GM11168 (cell line): ENCODE measurements around the gene VWA1.
"Not testable (repeated sequence)": the region's sequence is repeated elsewhere in the genome, so short reads cannot be mapped to it uniquely, and the experiment has no call there.

Source experiments
- in situ Hi-C: fragments of 300-500 bp; cut with MboI; formaldehyde crosslinking; loops from one replicate; pipeline ENCODE4 v1.12.0; 2022; ENCODE audit warnings: low sequenced_read_pairs; ENCODE audit not compliant: unreplicated experiment

The VWA1 gene

GRCh38 chr1:1476011-1476410 lies 40.5 kb downstream of the VWA1 start:
- in situ Hi-C loops, result loop anchor here (5.0 kb wide), 1 partner anchor 41 kb away; no protein-coding TSS in a partner anchor

GRCh38 chr1:1477206-1477605 lies 41.7 kb downstream of the VWA1 start:
- in situ Hi-C loops, result loop anchor here (5.0 kb wide), 1 partner anchor 40 kb away; no protein-coding TSS in a partner anchor

- in situ Hi-C loops, result loop anchor here (5.0 kb wide), 1 partner anchor 37 kb away; no protein-coding TSS in a partner anchor
These were observed 44.3 kb downstream of the VWA1 start for GRCh38 chr1:1479547-1480487.

DNA sequence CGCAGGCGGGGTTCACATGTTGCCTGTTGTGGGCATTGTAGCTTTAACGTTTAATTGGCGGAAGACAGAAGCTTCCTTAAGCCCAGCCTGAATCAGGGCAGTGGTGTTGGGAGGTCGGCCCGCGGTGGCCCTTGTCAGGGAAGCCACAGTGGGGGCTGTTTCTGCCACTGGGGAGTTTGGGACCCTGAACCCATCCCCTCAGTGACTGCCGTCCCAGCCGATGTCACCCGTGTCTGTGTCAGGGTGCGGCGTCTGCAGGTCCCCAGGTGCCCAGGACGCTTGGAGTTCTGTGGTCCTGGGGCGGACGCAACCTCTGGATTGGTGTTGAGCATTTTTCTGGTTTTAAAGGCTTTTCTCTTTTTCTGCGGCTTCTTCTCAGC lies 45.0 kb downstream of the VWA1 start:
- in situ Hi-C loops, result not testable (repeated sequence)

DNA sequence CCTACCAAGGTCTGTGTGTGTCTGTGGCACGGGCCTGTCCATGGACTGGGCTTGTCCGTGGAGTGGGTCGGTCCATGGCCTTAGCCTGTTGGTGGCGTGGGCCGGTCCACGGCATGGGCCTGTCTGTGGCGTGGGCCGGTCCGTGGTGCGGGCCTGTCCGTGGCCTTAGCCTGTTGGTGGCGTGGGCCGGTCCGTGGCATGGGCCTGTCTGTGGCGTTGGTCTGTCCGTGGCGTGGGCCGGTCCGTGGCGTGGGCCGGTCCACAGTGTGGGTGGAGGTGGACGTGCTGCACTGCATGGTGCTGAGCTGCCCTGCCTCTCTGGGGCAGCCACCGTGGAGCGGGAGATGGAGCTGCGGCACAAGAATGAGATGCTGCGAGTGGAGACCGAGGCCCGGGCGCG lies 46.3 kb downstream of the VWA1 start:
- in situ Hi-C loops, result not testable (repeated sequence)

DNA sequence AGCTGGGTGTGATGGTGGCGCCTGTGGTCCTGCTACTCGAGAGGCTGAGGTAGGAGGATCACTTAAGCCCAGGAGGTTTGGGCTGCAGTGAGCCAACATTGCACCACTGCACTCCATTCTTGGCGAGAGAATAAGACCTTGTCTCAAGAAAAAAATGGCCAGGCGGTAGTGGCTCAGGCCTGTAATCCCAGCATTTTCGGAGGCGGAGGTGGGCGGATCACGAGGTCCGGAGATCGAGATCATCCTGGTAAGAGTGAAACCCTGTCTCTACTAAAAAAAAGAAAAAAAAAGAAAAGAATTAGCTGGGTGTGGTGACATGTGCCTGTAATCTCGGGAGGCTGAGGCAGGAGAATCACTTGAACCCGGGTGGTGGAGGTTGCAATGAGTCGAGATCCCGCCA lies 47.4 kb downstream of the VWA1 start:
- in situ Hi-C loops, result no loop called here

- in situ Hi-C loops, result no loop called here
These were observed 48.2 kb downstream of the VWA1 start for GRCh38 chr1:1483714-1484113.

- in situ Hi-C loops, result not testable (repeated sequence)
These were observed 49.7 kb downstream of the VWA1 start for GRCh38 chr1:1484976-1485750.

DNA sequence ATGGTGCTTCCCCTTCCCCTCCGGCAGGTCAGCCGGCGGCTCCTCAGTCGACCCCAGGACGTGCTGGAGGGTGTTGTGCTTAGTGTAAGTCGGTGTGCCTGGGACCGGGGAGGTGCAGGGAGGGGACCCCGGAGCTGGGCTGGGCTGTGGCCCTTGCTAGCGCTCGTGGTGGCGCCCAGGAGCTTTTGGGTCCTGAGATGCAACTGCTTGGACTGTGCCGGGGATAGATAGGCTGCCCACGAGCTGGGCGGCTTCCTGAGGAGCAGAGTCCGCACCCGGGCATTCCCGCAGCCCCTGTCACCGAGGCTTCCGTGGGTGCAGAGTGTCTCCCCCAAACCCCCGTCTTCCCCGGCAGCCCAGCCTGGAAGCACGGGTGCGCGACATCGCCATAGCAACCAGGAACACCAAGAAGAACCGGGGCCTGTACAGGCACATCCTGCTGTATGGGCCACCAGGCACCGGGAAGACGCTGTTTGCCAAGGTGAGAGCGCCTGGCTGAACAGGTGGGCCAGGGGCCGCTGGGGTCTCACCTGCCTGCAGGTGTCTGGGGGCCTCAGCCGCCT lies 50.3 kb downstream of the VWA1 start:
- in situ Hi-C loops, result not testable (repeated sequence)

DNA sequence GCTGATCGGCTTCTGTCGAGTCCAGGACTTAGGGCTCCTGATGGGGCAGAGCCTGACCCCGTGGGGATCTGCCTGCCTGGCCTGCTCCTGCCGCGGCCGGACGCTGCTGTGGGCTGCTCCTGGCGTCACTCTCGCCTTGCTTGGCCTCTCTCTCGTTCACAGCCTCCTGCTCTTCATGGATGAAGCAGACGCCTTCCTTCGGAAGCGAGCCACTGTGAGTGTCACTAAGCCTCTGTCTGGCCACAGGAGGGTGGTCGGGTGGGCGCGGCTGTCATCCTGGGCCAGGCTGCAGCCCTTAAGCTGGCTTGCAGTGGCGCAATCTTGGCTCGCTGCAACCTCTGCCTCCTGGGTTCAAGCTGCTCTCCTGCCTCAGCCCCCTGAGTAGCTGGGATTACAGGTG lies 52.2 kb downstream of the VWA1 start:
- in situ Hi-C loops, result no loop called here

- in situ Hi-C loops, result no loop called here
These were observed 53.7 kb downstream of the VWA1 start for GRCh38 chr1:1489231-1489630.

DNA sequence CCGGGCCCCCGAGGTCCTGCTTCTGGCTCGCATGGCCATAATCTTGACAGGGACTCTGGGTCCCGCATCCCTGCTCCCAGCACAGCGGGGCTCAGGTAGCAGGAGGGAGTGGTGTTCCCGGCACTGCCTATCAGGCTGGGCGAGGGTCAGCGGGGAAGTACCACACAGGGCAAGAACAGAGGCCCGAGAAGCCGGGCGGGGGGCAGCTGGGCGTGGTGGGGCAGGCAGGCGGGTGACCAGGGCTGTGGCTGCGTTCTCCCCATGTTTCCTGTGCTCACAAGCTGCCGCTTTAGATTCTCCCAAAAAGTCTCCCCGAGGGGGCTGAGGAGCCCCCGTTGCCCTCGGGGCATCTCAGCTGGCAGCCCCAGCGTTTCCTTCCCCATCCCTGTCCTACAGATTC lies 54.4 kb downstream of the VWA1 start:
- in situ Hi-C loops, result no loop called here

DNA sequence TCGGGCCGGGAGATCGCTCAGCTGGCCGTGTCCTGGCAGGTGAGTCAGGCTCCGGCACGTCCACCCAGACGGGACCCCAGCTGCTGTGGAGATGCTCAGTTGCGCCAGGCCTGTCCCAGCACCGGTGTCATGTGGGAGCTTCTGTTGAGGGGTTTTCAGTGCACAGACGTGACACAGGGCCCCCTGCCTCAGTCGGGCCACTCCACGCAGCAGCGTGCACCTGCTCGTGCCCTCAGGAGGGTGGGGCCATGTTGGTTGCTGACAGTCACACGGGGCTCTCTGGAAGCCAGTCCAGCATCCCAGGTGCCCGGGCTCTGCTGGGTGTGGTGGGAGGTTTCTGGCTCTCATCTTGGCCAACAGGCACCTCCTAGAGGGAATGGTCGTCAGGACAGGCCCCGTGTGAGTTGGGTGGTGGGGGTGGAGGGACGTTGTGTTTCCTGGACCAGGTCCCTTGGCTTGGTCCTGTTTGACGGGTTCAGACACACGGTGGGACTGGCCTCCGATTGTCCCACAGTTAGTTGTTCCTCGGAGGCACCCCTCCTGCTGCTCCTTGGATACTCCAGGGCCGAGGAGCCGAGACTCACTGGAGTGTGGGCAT lies 55.2 kb downstream of the VWA1 start:
- in situ Hi-C loops, result no loop called here

DNA sequence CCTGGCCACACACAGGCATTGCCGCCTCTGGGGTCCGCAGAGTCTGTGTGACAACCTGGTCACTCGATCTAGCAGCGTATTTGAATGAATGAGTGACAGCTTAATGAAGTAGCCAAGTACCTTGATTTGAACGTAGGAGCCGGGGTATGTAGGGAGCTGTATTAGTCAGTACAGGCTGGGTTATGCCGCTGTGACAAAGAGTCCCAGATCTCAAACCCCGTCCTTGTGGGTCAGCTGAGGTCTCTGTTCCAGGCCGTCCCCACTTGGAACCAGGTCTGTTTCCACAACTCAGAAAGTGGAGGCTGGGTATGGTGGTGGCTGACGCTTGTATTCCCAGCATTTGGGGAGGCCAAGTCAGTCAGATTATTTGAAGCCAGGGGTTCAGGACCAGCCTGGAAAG lies 56.1 kb downstream of the VWA1 start:
- in situ Hi-C loops, result no loop called here
